Kidney epithelial cell (primary cell): ENCODE data around the gene PLAAT3. TPM values are rescaled to one million over a fixed set of nuclear protein-coding genes. Genes with fewer than 3 reads are reported as not detected.
"Not testable (repeated sequence)": the region's sequence is repeated elsewhere in the genome, so short reads cannot be mapped to it uniquely, and the experiment has no call there.

ENCODE experiments used
- DNase-seq: peaks from one replicate; pipeline ENCODE4 v3.0.0-alpha.2; 2010; ENCODE audit warnings: low read depth
- H3K27me3 ChIP-seq: 2 replicates; pipeline ENCODE4 v1.6.0; 2011; ENCODE audit warnings: low read length; ENCODE audit not compliant: control insufficient read depth, insufficient read depth
- H3K36me3 ChIP-seq: 2 replicates; pipeline ENCODE4 v1.5.1; 2011; ENCODE audit warnings: low read length; ENCODE audit not compliant: control insufficient read depth, insufficient read depth
- H3K4me3 ChIP-seq: 2 replicates; pipeline ENCODE4 v1.5.1; 2011; ENCODE audit warnings: low read depth, mild to moderate bottlenecking, control low read depth, low read length
- total RNA-seq: library from RNA; depleted of rRNA; stranded (reverse); fragments of >200 nt; gene quantifications from 2 replicates; pipeline ENCODE4 v1.2.3, GENCODE V29; 2015
- TF ChIP-seq, protein P1 (sequence below): IDR thresholded peaks from 2 replicates; pipeline ENCODE4 v1.5.1; 2011; ENCODE audit warnings: mild to moderate bottlenecking, moderate library complexity, low read length, control low read depth, inconsistent platforms; ENCODE audit not compliant: insufficient read depth, poor library complexity, severe bottlenecking

The PLAAT3 gene
- total RNA-seq, 1 donor from 2014 or later = 81.0 TPM

DNA sequence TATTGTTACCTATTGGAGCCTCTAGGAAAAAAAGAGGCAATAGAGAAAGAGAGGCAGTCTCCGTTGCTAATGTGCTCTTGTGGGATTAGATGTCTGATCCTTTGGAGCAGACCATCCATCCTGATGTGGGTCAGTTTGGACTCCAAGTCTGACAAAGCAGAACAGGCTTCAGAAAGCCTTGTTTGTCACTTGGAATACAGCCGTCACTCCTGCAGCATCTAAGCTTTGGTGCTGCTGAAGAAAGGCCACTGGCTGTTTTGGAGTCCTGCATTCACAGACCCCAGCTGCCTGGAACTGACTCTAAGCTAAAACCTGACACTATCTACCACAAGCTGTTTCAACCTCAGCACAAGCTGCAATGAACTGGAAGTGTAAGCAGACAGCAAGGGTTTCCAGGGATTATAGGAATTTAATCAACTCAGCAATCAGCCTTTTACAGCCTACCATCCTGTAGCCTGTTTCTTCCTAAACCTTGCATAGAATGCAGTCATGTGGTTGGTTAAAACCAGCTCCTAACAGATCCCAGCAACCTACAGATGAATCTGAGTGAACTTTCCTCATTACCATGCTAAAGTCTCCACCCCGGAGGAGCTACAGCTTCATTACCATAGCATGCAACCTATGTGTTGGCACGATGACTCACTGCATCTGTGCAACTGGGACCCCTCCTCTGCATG lies 81.3 kb downstream of the PLAAT3 start:
- H3K36me3 ChIP-seq = no peaks in the 10 kb centered on the region
- no peak overlapping the region for H3K4me3 ChIP-seq
- DNase-seq = no peak
- TF ChIP-seq, protein P1, sequence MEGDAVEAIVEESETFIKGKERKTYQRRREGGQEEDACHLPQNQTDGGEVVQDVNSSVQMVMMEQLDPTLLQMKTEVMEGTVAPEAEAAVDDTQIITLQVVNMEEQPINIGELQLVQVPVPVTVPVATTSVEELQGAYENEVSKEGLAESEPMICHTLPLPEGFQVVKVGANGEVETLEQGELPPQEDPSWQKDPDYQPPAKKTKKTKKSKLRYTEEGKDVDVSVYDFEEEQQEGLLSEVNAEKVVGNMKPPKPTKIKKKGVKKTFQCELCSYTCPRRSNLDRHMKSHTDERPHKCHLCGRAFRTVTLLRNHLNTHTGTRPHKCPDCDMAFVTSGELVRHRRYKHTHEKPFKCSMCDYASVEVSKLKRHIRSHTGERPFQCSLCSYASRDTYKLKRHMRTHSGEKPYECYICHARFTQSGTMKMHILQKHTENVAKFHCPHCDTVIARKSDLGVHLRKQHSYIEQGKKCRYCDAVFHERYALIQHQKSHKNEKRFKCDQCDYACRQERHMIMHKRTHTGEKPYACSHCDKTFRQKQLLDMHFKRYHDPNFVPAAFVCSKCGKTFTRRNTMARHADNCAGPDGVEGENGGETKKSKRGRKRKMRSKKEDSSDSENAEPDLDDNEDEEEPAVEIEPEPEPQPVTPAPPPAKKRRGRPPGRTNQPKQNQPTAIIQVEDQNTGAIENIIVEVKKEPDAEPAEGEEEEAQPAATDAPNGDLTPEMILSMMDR = no peak
- H3K27me3 ChIP-seq = no peaks in the 10 kb centered on the region

DNA sequence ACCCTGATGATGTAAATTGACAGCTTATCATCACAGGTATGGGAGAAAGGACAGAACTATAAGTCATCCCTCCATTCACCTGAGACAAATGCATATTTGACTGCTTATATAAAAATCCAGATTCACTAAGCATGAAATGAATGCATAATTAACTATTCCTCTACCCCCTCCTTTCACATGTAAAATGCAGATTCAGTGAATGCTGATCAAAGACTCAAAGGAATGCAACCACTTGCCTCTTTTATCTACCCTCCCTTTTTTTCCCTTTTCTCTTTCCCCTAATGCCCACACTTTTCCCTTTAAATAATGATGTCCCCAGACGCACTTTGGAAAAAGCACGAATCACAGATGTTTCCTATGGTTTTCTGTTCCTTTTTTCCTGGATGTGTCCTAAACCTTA lies 82.1 kb downstream of the PLAAT3 start:
- no peak overlapping the region for H3K4me3 ChIP-seq
- no peaks in the 10 kb centered on the region for H3K27me3 ChIP-seq
- H3K36me3 ChIP-seq = no peaks in the 10 kb centered on the region
- TF ChIP-seq, protein P1 = no peak
- no peak for DNase-seq

DNA sequence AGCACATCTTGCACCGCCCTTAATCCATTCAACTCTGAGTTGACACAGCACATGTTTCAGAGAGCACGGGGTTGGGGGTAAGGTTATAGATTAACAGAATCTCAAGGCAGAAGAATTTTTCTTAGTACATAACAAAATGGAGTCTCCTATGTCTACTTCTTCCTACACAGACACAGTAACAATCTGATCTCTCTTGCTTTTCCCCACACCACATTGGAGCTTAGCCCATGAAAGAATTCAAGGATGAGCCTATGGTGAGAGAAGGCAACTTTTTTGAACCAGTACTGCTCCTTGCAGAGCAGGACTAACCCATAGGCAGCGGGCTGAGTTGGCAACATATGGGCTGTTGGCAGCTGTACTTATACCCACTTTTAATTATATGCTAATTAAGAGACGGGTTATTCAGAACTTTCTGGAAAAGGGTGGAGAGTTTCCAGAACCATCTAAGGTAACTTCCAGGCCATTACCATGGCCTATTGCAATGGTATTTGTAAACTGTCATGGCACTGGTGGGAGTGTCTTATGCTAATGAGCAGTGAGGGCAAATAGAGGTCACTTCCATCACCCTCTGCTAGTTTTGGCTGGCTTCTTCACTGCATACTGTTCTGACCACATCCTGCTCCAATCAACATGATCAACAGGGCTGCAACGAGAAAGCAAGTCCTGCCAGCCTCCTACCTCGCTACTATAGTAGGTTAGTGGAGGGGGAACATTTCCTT lies 83.0 kb downstream of the PLAAT3 start:
- H3K27me3 ChIP-seq, H3K36me3 ChIP-seq, H3K4me3 ChIP-seq: not testable (repeated sequence)
- peak; percentile 84 for DNase-seq

DNA sequence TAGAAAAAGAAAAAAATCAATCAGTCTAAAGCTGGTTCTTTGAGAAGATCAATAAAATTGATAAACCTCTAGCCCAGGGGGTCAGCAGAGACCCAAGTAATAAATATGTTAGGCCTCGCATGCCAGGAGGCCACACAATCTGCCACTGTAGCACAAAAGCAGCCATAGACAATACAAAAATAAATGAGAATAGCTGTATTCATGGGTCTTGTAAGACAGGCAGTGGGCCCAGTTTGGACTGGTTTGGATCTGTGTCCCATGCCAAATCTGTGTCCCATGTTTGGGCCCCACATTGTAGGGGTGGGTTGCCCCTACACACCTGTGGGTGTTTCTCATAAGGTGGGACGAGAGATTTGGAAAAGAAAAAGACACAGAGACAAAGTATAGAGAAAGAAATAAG lies 84.2 kb downstream of the PLAAT3 start:
- no peaks in the 10 kb centered on the region for H3K27me3 ChIP-seq
- DNase-seq = no peak
- TF ChIP-seq, protein P1 = no peak
- no peaks in the 10 kb centered on the region for H3K36me3 ChIP-seq
- H3K4me3 ChIP-seq = no peak overlapping the region

DNA sequence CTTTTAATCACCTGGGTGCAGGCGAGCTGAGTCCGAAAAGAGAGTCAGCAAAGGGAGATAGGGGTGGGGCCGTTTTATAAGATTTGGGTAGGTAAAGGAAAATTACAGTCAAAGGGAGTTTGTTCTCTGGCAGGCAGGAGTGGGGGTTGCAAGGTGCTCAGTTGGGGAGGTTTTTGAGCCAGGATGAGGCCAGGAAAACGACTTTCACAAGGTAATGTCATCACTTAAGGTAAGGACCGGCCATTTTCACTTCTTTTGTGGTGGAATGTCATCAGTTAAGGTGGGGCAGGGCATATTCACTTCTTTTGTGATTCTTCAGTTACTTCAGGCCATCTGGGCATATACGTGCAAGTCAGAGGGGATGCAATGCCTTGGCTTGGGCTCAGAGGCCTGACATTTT lies 84.9 kb downstream of the PLAAT3 start:
- not testable (repeated sequence) for H3K4me3 ChIP-seq, DNase-seq, H3K36me3 ChIP-seq, H3K27me3 ChIP-seq

DNA sequence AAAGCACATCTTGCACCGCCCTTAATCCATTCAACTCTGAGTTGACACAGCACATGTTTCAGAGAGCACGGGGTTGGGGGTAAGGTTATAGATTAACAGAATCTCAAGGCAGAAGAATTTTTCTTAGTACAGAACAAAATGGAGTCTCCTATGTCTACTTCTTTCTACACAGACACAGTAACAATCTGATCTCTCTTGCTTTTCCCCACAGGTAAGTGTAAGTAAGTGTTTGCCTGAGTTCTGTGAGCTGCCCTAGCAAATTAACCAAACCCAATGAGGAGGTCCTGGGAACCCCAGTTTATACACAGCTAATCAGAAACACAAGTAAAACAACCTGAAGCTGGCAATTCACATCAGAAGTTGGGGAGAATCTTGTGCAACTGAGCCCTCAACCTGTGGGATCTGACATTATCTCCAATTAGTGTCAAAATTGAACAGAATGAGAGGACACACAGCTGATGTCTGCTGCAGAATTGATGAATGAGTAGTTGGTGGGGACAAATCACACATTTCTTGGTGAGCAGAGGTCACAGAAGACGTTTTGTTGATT lies 85.4 kb downstream of the PLAAT3 start:
- H3K36me3 ChIP-seq, DNase-seq, H3K4me3 ChIP-seq, H3K27me3 ChIP-seq: not testable (repeated sequence)

DNA sequence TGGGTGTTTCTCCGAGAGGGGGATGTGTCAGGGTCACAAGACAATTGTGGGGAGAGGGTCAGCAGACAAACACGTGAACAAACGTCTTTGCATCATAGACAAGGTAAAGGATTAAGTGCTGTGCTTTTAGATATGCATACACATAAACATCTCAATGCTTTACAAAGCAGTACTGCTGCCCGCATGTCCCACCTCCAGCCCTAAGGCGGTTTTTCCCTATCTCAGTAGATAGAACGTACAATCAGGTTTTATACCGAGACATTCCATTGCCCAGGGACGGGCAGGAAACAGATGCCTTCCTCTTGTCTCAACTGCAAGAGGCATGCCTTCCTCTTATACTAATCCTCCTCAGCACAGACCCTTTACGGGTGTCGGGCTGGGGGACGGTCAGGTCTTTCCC lies 86.1 kb downstream of the PLAAT3 start:
- not testable (repeated sequence) for H3K4me3 ChIP-seq, H3K27me3 ChIP-seq, H3K36me3 ChIP-seq, DNase-seq

DNA sequence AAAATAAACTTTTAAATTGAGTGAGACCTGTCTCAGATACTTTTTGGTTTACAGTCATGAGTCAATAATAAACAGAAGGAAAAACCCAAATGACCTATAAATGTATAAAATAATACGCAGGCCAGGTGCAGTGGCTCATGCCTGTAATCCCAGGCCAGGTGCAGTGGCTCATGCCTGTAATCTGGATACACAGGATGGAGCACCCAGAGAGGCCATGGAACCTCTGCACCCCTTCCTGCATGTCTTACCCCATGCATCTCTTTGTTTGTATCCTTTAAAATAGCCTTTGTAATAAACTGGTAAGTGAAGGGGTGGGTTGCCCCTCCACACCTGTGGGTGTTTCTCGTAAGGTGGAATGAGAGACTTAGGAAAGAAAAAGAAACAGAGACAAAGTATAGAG lies 86.6 kb downstream of the PLAAT3 start:
- TF ChIP-seq, protein P1 = no peak
- no peak for DNase-seq
- Histone ChIP-seq H3K36me3 (no peaks in the 10 kb centered on the region), H3K4me3 (no peak overlapping the region), H3K27me3 (no peaks in the 10 kb centered on the region)
